Activated CD8-positive, alpha-beta T cell treated with anti-CD3 and anti-CD28 coated beads, Interleukin-2, amount 10 ng/mL, durations not matched to agents 7 days and 5 days (primary cell): ENCODE measurements around the gene DNAJA3. TPM values are rescaled to one million over a fixed set of nuclear protein-coding genes. Genes with fewer than 3 reads are reported as not detected.

ENCODE experiments used
- ATAC-seq: fragments of 150-1000 bp; cut with Tn5 transposase; one replicate; pipeline ENCODE4 v1.10.0; 2021; ENCODE audit warnings: moderate library complexity
- CTCF ChIA-PET: fragments of 350-600 bp; sonication (Branson Sonifier 250); formaldehyde crosslinking; loops from one replicate; lab custom pipeline; 2021; ENCODE audit warnings: antibody characterized with exemption; lab: Charles Lee
- POLR2A ChIA-PET: fragments of 350-600 bp; sonication (Branson Sonifier 250); formaldehyde crosslinking; loops from one replicate; lab custom pipeline; 2021; ENCODE audit warnings: antibody characterized with exemption; lab: Charles Lee
- DNase-seq: peaks from one replicate; pipeline ENCODE4 v3.0.0-alpha.2; 2020
- H3K27ac Mint-ChIP-seq: one replicate; pipeline ENCODE4 v1.8.0; 2021; ENCODE audit warnings: mild to moderate bottlenecking, mixed read lengths
- H3K27me3 Mint-ChIP-seq: one replicate; pipeline ENCODE4 v1.8.0; 2021; ENCODE audit warnings: low read depth, mixed read lengths
- H3K36me3 Mint-ChIP-seq: one replicate; pipeline ENCODE4 v1.8.0; 2021; ENCODE audit warnings: low read depth, mixed read lengths
- H3K4me1 Mint-ChIP-seq: one replicate; pipeline ENCODE4 v1.8.0; 2021; ENCODE audit warnings: low read depth, mixed read lengths
- H3K4me3 Mint-ChIP-seq: one replicate; pipeline ENCODE4 v1.8.0; 2021; ENCODE audit warnings: mild to moderate bottlenecking, mixed read lengths
- H3K9me3 Mint-ChIP-seq: one replicate; pipeline ENCODE4 v1.8.0; 2022; ENCODE audit warnings: mixed read lengths; ENCODE audit not compliant: insufficient read depth
- total RNA-seq, 2 experiments: library from RNA; stranded (reverse); gene quantifications; one replicate each; pipeline ENCODE4 v1.2.3, GENCODE V29; 2021

Gene DNAJA3
- 10 to 100 TPM; 55.1 to 61.4 TPM for total RNA-seq

GRCh38 chr16:4425378-4426020 lies at the start of gene DNAJA3:
Gene DNAJA3 (plus strand): TSS chr16:4425868. CDS start chr16:4425882, 14 bp downstream.
- POLR2A ChIA-PET = interaction anchor here (1.4 to 3.5 kb wide), 2 partner anchors 10 to 36 kb away, joined by 5 to 25 read pairs; partner anchors contain the start of gene CORO7
- ATAC-seq = peak; percentile 93
- peak; percentile 94 for DNase-seq
- CTCF ChIA-PET = no interaction called here
- H3K4me1 Mint-ChIP-seq = peaks cover 28% of the 10 kb centered on the region
- no peaks in the 10 kb centered on the region for H3K9me3 Mint-ChIP-seq
- H3K27me3 Mint-ChIP-seq = no peaks in the 10 kb centered on the region
- H3K27ac Mint-ChIP-seq = peak within 1 kb of the TSS; percentile 99
- H3K36me3 Mint-ChIP-seq = peaks cover 23% of the 10 kb centered on the region
- H3K4me3 Mint-ChIP-seq = peak within 1 kb of the TSS; percentile 93

- DNase-seq (no peak), ATAC-seq (no peak)
- Mint-ChIP-seq H3K4me3 (no peak overlapping the region), H3K36me3 (no peaks in the 10 kb centered on the region), H3K9me3 (no peaks in the 10 kb centered on the region), H3K27me3 (no peaks in the 10 kb centered on the region), H3K27ac (no peak overlapping the region), H3K4me1 (peaks cover 2% of the 10 kb centered on the region)
- POLR2A ChIA-PET = no interaction called here
- CTCF ChIA-PET = interaction anchor here (1.2 kb wide), 1 partner anchor 88 kb away, joined by 3 read pairs; no protein-coding TSS in a partner anchor
These were observed 49.4 kb upstream of the DNAJA3 start for GRCh38 chr16:4376126-4376892.

GRCh38 chr16:4376893-4377572 lies 48.6 kb upstream of the DNAJA3 start:
- Mint-ChIP-seq H3K4me1 (peaks cover 2% of the 10 kb centered on the region), H3K36me3 (no peaks in the 10 kb centered on the region), H3K27ac (no peak overlapping the region), H3K27me3 (no peaks in the 10 kb centered on the region), H3K9me3 (no peaks in the 10 kb centered on the region), H3K4me3 (no peak overlapping the region)
- no peak for DNase-seq
- ChIA-PET POLR2A (no interaction called here), CTCF (interaction anchor here (1.1 to 2.5 kb wide), 2 partner anchors 26 to 27 kb away, joined by 4 to 7 read pairs; no protein-coding TSS in a partner anchor)
- no peak for ATAC-seq

GRCh38 chr16:4377573-4378154 lies 48.0 kb upstream of the DNAJA3 start:
- no peaks in the 10 kb centered on the region for H3K4me1 Mint-ChIP-seq
- no peak overlapping the region for H3K4me3 Mint-ChIP-seq
- H3K27ac Mint-ChIP-seq = no peak overlapping the region
- no peak for DNase-seq
- H3K27me3 Mint-ChIP-seq = no peaks in the 10 kb centered on the region
- no peak for ATAC-seq
- H3K36me3 Mint-ChIP-seq = no peaks in the 10 kb centered on the region
- CTCF ChIA-PET = interaction anchor here (1.1 to 2.5 kb wide), 2 partner anchors 25 to 27 kb away, joined by 4 to 7 read pairs; no protein-coding TSS in a partner anchor
- POLR2A ChIA-PET = no interaction called here
- H3K9me3 Mint-ChIP-seq = no peaks in the 10 kb centered on the region

- Mint-ChIP-seq H3K36me3 (no peaks in the 10 kb centered on the region), H3K4me1 (no peaks in the 10 kb centered on the region), H3K27ac (no peak overlapping the region), H3K27me3 (no peaks in the 10 kb centered on the region), H3K9me3 (no peaks in the 10 kb centered on the region), H3K4me3 (no peak overlapping the region)
- DNase-seq = no peak
- ChIA-PET CTCF (interaction anchor here (1.1 to 2.5 kb wide), 2 partner anchors 24 to 26 kb away, joined by 4 to 7 read pairs; no protein-coding TSS in a partner anchor), POLR2A (interaction anchor here (1.4 kb wide), 1 partner anchor 12 kb away, joined by 3 read pairs; no protein-coding TSS in a partner anchor)
- no peak for ATAC-seq
These were observed 47.5 kb upstream of the DNAJA3 start for GRCh38 chr16:4378161-4378666.

- H3K4me1 Mint-ChIP-seq = no peaks in the 10 kb centered on the region
- H3K27me3 Mint-ChIP-seq = no peaks in the 10 kb centered on the region
- no peak for DNase-seq
- ATAC-seq = no peak
- no peaks in the 10 kb centered on the region for H3K9me3 Mint-ChIP-seq
- no peaks in the 10 kb centered on the region for H3K36me3 Mint-ChIP-seq
- H3K4me3 Mint-ChIP-seq = no peak overlapping the region
- POLR2A ChIA-PET = interaction anchor here (1.0 to 1.4 kb wide), 2 partner anchors 10 to 13 kb away, joined by 3 read pairs; no protein-coding TSS in a partner anchor
- CTCF ChIA-PET = interaction anchor here (2.5 kb wide), 1 partner anchor 23 kb away, joined by 7 read pairs; no protein-coding TSS in a partner anchor
- no peak overlapping the region for H3K27ac Mint-ChIP-seq
These were observed 46.5 kb upstream of the DNAJA3 start for GRCh38 chr16:4378999-4379690.

GRCh38 chr16:4380119-4381063 lies 45.3 kb upstream of the DNAJA3 start:
- H3K4me1 Mint-ChIP-seq = no peaks in the 10 kb centered on the region
- no peak overlapping the region for H3K4me3 Mint-ChIP-seq
- no peak for DNase-seq
- no peak for ATAC-seq
- H3K9me3 Mint-ChIP-seq = no peaks in the 10 kb centered on the region
- H3K27ac Mint-ChIP-seq = no peak overlapping the region
- H3K36me3 Mint-ChIP-seq = peaks cover 4% of the 10 kb centered on the region
- ChIA-PET POLR2A (interaction anchor here (1.0 kb wide), 1 partner anchor 9 kb away, joined by 3 read pairs; no protein-coding TSS in a partner anchor), CTCF (no interaction called here)
- no peaks in the 10 kb centered on the region for H3K27me3 Mint-ChIP-seq

- no peak overlapping the region for H3K27ac Mint-ChIP-seq
- H3K4me1 Mint-ChIP-seq = no peaks in the 10 kb centered on the region
- no peaks in the 10 kb centered on the region for H3K9me3 Mint-ChIP-seq
- no peak for ATAC-seq
- no peak overlapping the region for H3K4me3 Mint-ChIP-seq
- no peak for DNase-seq
- CTCF ChIA-PET = interaction anchor here (0.8 kb wide), 1 partner anchor 22 kb away, joined by 3 read pairs; no protein-coding TSS in a partner anchor
- H3K36me3 Mint-ChIP-seq = peaks cover 7% of the 10 kb centered on the region
- H3K27me3 Mint-ChIP-seq = no peaks in the 10 kb centered on the region
- POLR2A ChIA-PET = no interaction called here
These were observed 44.4 kb upstream of the DNAJA3 start for GRCh38 chr16:4381072-4381934.

GRCh38 chr16:4381935-4382794 lies 43.5 kb upstream of the DNAJA3 start:
- CTCF ChIA-PET = interaction anchor here (0.8 kb wide), 1 partner anchor 23 kb away, joined by 3 read pairs; no protein-coding TSS in a partner anchor
- ATAC-seq (no peak), DNase-seq (no peak)
- POLR2A ChIA-PET = no interaction called here
- Mint-ChIP-seq H3K36me3 (peaks cover 7% of the 10 kb centered on the region), H3K27me3 (no peaks in the 10 kb centered on the region), H3K27ac (no peak overlapping the region), H3K4me1 (no peaks in the 10 kb centered on the region), H3K4me3 (no peak overlapping the region), H3K9me3 (no peaks in the 10 kb centered on the region)
